Measurements from ENCODE around the gene DGKB.

DNA sequence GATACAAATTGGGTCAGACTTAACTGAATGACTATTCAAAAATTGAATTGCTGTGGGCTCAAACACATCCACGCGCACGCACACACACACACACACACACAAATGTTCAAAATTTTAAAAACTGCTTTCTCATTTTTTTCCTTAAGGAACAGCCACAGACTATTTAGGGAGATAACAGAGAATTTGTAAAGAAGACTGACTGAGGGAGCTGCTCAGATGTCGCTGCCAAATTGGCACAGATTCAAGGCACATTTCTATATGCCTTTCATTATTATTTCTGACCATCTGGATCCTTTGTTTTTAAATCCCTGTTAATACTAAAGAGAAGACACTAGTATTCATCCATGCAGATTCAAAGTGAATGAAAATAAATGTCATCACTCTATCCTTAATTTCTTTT is 154.8 kb downstream of the DGKB start:
- TF ChIP-seq, protein P1, sequence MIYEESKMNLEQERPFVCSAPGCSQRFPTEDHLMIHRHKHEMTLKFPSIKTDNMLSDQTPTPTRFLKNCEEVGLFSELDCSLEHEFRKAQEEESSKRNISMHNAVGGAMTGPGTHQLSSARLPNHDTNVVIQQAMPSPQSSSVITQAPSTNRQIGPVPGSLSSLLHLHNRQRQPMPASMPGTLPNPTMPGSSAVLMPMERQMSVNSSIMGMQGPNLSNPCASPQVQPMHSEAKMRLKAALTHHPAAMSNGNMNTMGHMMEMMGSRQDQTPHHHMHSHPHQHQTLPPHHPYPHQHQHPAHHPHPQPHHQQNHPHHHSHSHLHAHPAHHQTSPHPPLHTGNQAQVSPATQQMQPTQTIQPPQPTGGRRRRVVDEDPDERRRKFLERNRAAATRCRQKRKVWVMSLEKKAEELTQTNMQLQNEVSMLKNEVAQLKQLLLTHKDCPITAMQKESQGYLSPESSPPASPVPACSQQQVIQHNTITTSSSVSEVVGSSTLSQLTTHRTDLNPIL (CRISPR knock-in tag; IDR thresholded peaks at IDR 0.05; ENCODE audit: low read depth), result no peak
- TF ChIP-seq, protein P2, sequence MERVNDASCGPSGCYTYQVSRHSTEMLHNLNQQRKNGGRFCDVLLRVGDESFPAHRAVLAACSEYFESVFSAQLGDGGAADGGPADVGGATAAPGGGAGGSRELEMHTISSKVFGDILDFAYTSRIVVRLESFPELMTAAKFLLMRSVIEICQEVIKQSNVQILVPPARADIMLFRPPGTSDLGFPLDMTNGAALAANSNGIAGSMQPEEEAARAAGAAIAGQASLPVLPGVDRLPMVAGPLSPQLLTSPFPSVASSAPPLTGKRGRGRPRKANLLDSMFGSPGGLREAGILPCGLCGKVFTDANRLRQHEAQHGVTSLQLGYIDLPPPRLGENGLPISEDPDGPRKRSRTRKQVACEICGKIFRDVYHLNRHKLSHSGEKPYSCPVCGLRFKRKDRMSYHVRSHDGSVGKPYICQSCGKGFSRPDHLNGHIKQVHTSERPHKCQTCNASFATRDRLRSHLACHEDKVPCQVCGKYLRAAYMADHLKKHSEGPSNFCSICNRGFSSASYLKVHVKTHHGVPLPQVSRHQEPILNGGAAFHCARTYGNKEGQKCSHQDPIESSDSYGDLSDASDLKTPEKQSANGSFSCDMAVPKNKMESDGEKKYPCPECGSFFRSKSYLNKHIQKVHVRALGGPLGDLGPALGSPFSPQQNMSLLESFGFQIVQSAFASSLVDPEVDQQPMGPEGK (CRISPR knock-in tag; IDR thresholded peaks at IDR 0.05; ENCODE audit: borderline replicate concordance), result no peak
- TF ChIP-seq ZFP3 (CRISPR knock-in tag; IDR thresholded peaks at IDR 0.05), result no peak
- TF ChIP-seq TCF4 (CRISPR knock-in tag; IDR thresholded peaks at IDR 0.05; ENCODE audit: borderline replicate concordance), result no peak
- TF ChIP-seq SNAI2 (CRISPR knock-in tag; IDR thresholded peaks at IDR 0.05), result no peak
- TF ChIP-seq ZNF8 (CRISPR knock-in tag; IDR thresholded peaks at IDR 0.05), result no peak
- no peak for TF ChIP-seq OSR1 (CRISPR knock-in tag; IDR thresholded peaks at IDR 0.05)
- no peak for TF ChIP-seq PPARA (CRISPR knock-in tag; IDR thresholded peaks at IDR 0.05; ENCODE audit: borderline replicate concordance)
- TF ChIP-seq BACH2 (CRISPR knock-in tag; IDR thresholded peaks at IDR 0.05; ENCODE audit: borderline replicate concordance), result no peak
- no peak for TF ChIP-seq ZC3H10 (CRISPR knock-in tag; IDR thresholded peaks at IDR 0.05)
- TF ChIP-seq, protein P3, sequence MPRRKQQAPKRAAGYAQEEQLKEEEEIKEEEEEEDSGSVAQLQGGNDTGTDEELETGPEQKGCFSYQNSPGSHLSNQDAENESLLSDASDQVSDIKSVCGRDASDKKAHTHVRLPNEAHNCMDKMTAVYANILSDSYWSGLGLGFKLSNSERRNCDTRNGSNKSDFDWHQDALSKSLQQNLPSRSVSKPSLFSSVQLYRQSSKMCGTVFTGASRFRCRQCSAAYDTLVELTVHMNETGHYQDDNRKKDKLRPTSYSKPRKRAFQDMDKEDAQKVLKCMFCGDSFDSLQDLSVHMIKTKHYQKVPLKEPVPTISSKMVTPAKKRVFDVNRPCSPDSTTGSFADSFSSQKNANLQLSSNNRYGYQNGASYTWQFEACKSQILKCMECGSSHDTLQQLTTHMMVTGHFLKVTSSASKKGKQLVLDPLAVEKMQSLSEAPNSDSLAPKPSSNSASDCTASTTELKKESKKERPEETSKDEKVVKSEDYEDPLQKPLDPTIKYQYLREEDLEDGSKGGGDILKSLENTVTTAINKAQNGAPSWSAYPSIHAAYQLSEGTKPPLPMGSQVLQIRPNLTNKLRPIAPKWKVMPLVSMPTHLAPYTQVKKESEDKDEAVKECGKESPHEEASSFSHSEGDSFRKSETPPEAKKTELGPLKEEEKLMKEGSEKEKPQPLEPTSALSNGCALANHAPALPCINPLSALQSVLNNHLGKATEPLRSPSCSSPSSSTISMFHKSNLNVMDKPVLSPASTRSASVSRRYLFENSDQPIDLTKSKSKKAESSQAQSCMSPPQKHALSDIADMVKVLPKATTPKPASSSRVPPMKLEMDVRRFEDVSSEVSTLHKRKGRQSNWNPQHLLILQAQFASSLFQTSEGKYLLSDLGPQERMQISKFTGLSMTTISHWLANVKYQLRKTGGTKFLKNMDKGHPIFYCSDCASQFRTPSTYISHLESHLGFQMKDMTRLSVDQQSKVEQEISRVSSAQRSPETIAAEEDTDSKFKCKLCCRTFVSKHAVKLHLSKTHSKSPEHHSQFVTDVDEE (CRISPR knock-in tag; IDR thresholded peaks at IDR 0.05), result no peak
- TF ChIP-seq, protein P4, sequence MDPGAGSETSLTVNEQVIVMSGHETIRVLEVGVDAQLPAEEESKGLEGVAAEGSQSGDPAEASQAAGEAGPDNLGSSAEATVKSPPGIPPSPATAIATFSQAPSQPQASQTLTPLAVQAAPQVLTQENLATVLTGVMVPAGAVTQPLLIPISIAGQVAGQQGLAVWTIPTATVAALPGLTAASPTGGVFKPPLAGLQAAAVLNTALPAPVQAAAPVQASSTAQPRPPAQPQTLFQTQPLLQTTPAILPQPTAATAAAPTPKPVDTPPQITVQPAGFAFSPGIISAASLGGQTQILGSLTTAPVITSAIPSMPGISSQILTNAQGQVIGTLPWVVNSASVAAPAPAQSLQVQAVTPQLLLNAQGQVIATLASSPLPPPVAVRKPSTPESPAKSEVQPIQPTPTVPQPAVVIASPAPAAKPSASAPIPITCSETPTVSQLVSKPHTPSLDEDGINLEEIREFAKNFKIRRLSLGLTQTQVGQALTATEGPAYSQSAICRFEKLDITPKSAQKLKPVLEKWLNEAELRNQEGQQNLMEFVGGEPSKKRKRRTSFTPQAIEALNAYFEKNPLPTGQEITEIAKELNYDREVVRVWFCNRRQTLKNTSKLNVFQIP (CRISPR knock-in tag; IDR thresholded peaks at IDR 0.05; ENCODE audit: borderline replicate concordance, low read depth), result no peak

All from SK-N-SH treated with all-trans-retinoic acid at 6 μM for 48 hours (cell line).